ENCODE data around the gene ART4.

DNA sequence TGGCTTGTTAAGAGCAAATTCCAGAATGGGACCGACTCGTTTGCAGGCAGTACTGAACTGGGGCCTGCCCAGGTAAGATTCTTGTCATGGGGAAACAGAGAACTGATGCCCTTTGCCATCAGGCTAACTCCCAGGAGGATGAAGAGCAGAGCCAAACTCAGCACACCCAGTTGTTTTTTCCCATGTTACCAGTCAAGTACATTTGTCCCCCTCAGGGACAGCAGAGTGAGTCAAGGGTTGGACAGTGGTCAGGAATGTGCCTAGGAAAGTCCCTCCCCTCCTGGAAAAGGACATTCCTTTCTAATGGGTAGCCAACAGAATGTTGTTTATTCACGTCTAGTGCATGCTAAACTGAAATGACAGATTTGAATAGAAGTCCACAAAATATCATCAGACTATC, 1.6 kb downstream of the ART4 start:
- TF ChIP-seq POLR2A (IDR thresholded peaks at IDR 0.05): no peak
- TF ChIP-seq, protein P1, sequence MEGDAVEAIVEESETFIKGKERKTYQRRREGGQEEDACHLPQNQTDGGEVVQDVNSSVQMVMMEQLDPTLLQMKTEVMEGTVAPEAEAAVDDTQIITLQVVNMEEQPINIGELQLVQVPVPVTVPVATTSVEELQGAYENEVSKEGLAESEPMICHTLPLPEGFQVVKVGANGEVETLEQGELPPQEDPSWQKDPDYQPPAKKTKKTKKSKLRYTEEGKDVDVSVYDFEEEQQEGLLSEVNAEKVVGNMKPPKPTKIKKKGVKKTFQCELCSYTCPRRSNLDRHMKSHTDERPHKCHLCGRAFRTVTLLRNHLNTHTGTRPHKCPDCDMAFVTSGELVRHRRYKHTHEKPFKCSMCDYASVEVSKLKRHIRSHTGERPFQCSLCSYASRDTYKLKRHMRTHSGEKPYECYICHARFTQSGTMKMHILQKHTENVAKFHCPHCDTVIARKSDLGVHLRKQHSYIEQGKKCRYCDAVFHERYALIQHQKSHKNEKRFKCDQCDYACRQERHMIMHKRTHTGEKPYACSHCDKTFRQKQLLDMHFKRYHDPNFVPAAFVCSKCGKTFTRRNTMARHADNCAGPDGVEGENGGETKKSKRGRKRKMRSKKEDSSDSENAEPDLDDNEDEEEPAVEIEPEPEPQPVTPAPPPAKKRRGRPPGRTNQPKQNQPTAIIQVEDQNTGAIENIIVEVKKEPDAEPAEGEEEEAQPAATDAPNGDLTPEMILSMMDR (IDR thresholded peaks at IDR 0.05): no peak
